GM23338 (cell line): Measurements from ENCODE around the gene SLC25A13. TPM values are rescaled to one million over a fixed set of nuclear protein-coding genes. Genes with fewer than 3 reads are reported as not detected.

Experiments
- ATAC-seq: fragments of 200-7000 bp; cut with Tn5 transposase; 3 replicates; pipeline ENCODE4 v1.9.1; 2020
- DNase-seq: peaks from one replicate; pipeline ENCODE4 v3.0.0-alpha.2; 2015; ENCODE audit warnings: low spot score
- H2AFZ ChIP-seq: fragments of 200-600 bp; sonication (generic); 2 replicates; pipeline ENCODE4 v1.8.0; 2016; ENCODE audit warnings: antibody characterized with exemption, mild to moderate bottlenecking, moderate library complexity
- H3F3A ChIP-seq: fragments of 200-600 bp; sonication (generic); replicated peaks from 2 replicates; pipeline ENCODE4 v1.8.0; 2017; ENCODE audit warnings: antibody characterized with exemption, mixed run types, low read depth
- H3K27ac ChIP-seq: fragments of 200-600 bp; sonication (generic); 2 replicates; pipeline ENCODE4 v1.6.1; 2016; ENCODE audit warnings: low read depth
- H3K27me3 ChIP-seq: fragments of 200-600 bp; sonication (generic); 2 replicates; pipeline ENCODE4 v1.8.0; 2016; ENCODE audit warnings: mild to moderate bottlenecking, mixed run types, moderate library complexity; ENCODE audit not compliant: insufficient read depth
- H3K36me3 ChIP-seq: fragments of 200-600 bp; sonication (generic); 2 replicates; pipeline ENCODE4 v1.8.0; 2016; ENCODE audit warnings: mild to moderate bottlenecking; ENCODE audit not compliant: insufficient read depth
- H3K4me1 ChIP-seq: fragments of 200-600 bp; sonication (generic); 2 replicates; pipeline ENCODE4 v1.8.0; 2016; ENCODE audit warnings: mild to moderate bottlenecking, moderate library complexity; ENCODE audit not compliant: insufficient read depth
- H3K4me2 ChIP-seq: fragments of 200-600 bp; sonication (generic); 2 replicates; pipeline ENCODE4 v1.7.1; 2017; ENCODE audit warnings: mixed run types
- H3K4me3 ChIP-seq: fragments of 200-600 bp; sonication (generic); 2 replicates; pipeline ENCODE4 v1.6.1; 2016; ENCODE audit warnings: mixed run types
- H3K79me2 ChIP-seq: fragments of 200-600 bp; sonication (generic); replicated peaks from 2 replicates; pipeline ENCODE4 v1.8.0; 2017; ENCODE audit warnings: mild to moderate bottlenecking; ENCODE audit not compliant: insufficient read depth
- H3K9me2 ChIP-seq: fragments of 200-600 bp; sonication (generic); 2 replicates; pipeline ENCODE4 v1.8.0; 2017; ENCODE audit not compliant: insufficient read depth
- H4K20me1 ChIP-seq: fragments of 200-600 bp; sonication (generic); replicated peaks from 2 replicates; pipeline ENCODE4 v1.8.0; 2017; ENCODE audit warnings: mild to moderate bottlenecking; ENCODE audit not compliant: insufficient read depth
- H3K27ac Mint-ChIP-seq: 2 replicates; pipeline ENCODE4 v1.8.0; 2020; ENCODE audit warnings: inconsistent platforms, mild to moderate bottlenecking, moderate library complexity, mixed read lengths
- H3K27me3 Mint-ChIP-seq: 3 replicates; pipeline ENCODE4 v1.8.0; 2022; ENCODE audit warnings: low read depth, mild to moderate bottlenecking, moderate library complexity, mixed read lengths, inconsistent platforms; ENCODE audit not compliant: insufficient read depth, poor library complexity
- H3K36me3 Mint-ChIP-seq: 3 replicates; pipeline ENCODE4 v1.8.0; 2021; ENCODE audit warnings: low read depth, mild to moderate bottlenecking, inconsistent platforms, moderate library complexity, mixed read lengths
- H3K4me1 Mint-ChIP-seq: 3 replicates; pipeline ENCODE4 v1.8.0; 2020; ENCODE audit warnings: mild to moderate bottlenecking, inconsistent platforms, mixed read lengths
- H3K4me3 Mint-ChIP-seq: 3 replicates; pipeline ENCODE4 v1.8.0; 2021; ENCODE audit warnings: moderate library complexity, mild to moderate bottlenecking, inconsistent platforms, mixed read lengths
- H3K9me3 Mint-ChIP-seq: 3 replicates; pipeline ENCODE4 v1.8.0; 2020; ENCODE audit warnings: moderate library complexity, mild to moderate bottlenecking, inconsistent platforms, mixed read lengths
- CREB1 ChIP-seq: fragments of 250-450 bp; sonication (Bioruptor Pico); IDR thresholded peaks from 2 replicates; pipeline ENCODE4 v1.5.0; 2020; ENCODE audit warnings: low read depth, mild to moderate bottlenecking, moderate library complexity
- ETS1 ChIP-seq: IDR thresholded peaks from 2 replicates; pipeline ENCODE4 v1.6.1; 2016; ENCODE audit warnings: antibody characterized with exemption
- EZH2 ChIP-seq: fragments of 200-600 bp; sonication (generic); IDR thresholded peaks from one replicate; pipeline ENCODE4 v1.8.0; 2017; ENCODE audit warnings: antibody characterized with exemption, mild to moderate bottlenecking, low read depth; ENCODE audit not compliant: unreplicated experiment
- EZH2phosphoT487 ChIP-seq: fragments of 200-600 bp; sonication (generic); IDR thresholded peaks from one replicate; pipeline ENCODE4 v1.8.1; 2018; ENCODE audit warnings: antibody characterized with exemption; ENCODE audit not compliant: unreplicated experiment
- JUNB ChIP-seq: IDR thresholded peaks from one replicate; pipeline ENCODE4 v1.6.1; 2016; ENCODE audit warnings: antibody characterized with exemption; ENCODE audit not compliant: unreplicated experiment
- NANOG ChIP-seq: IDR thresholded peaks from 2 replicates; pipeline ENCODE4 v1.6.1; 2016; ENCODE audit warnings: antibody characterized with exemption, borderline replicate concordance
- POLR2AphosphoS5 ChIP-seq: IDR thresholded peaks from 2 replicates; pipeline ENCODE4 v1.6.1; 2016; ENCODE audit warnings: antibody characterized with exemption, low read depth
- STAT1 ChIP-seq: IDR thresholded peaks from one replicate; pipeline ENCODE4 v1.6.1; 2016; ENCODE audit warnings: antibody characterized with exemption; ENCODE audit not compliant: unreplicated experiment
- ZNF114 ChIP-seq: fragments of 250-450 bp; sonication (Bioruptor Pico); IDR thresholded peaks from 2 replicates; pipeline ENCODE4 v1.5.0; 2020; ENCODE audit warnings: mild to moderate bottlenecking, moderate library complexity
- ZNF331 ChIP-seq: fragments of 250-450 bp; sonication (Bioruptor Pico); IDR thresholded peaks from 2 replicates; pipeline ENCODE4 v1.5.0; 2020; ENCODE audit warnings: low read depth, mild to moderate bottlenecking, moderate library complexity
- ZNF462 ChIP-seq: fragments of 250-450 bp; sonication (Bioruptor Pico); IDR thresholded peaks from 2 replicates; pipeline ENCODE4 v1.5.0; 2020; ENCODE audit warnings: mild to moderate bottlenecking, moderate library complexity
- polyA plus RNA-seq: library from polyadenylated mRNA; unstranded; fragments of >200 nt; fragmentation: Nextera tagmentation; extraction: Ambion mirVana; gene quantifications from 2 replicates; pipeline ENCODE4 v1.2.1, GENCODE V29; 2016
- total RNA-seq: library from RNA; depleted of rRNA; stranded (reverse); fragments of >200 nt; shearing (Covaris generic); gene quantifications from 2 replicates; pipeline ENCODE4 v1.2.3, GENCODE V29; 2014

SLC25A13 gene
- total and polyA plus RNA-seq, 2 experiments from 2014 or later = 51.1 to 84.6 TPM

- ATAC-seq (no peak), DNase-seq (no peak)
- Histone ChIP-seq H3K79me2 (no peaks in the 10 kb centered on the region), H3K9me2 (no peaks in the 10 kb centered on the region), H3K27me3 (no peaks in the 10 kb centered on the region), H3K4me3 (no peak overlapping the region), H4K20me1 (peaks cover 13% of the 10 kb centered on the region; the same call in 1 of the 2 replicates), H2AFZ (no peak overlapping the region), H3K36me3 (no peaks in the 10 kb centered on the region), H3K4me1 (peaks cover 9% of the 10 kb centered on the region), H3K4me2 (no peak overlapping the region), H3K27ac (no peak overlapping the region), H3F3A (no peaks in the 10 kb centered on the region)
- H3K4me3 Mint-ChIP-seq = no peak overlapping the region
- H3K36me3 Mint-ChIP-seq = peaks cover 3% of the 10 kb centered on the region; the same call in 1 of the 3 replicates
- H3K4me1 Mint-ChIP-seq = peaks cover 15% of the 10 kb centered on the region
- H3K27me3 Mint-ChIP-seq = no peaks in the 10 kb centered on the region
- no peaks in the 10 kb centered on the region for H3K9me3 Mint-ChIP-seq
- no peak overlapping the region for H3K27ac Mint-ChIP-seq
- TF ChIP-seq ZNF462 (CRISPR knock-in tag) (no peak), STAT1 (no peak), POLR2AphosphoS5 (no peak), EZH2phosphoT487 (no peak), EZH2 (no peak), NANOG (no peak), JUNB (no peak), CREB1 (no peak), ZNF114 (CRISPR knock-in tag) (no peak), ETS1 (no peak), ZNF331 (CRISPR knock-in tag) (no peak)
Measured at GRCh38 chr7:96169439-96169838, 152.5 kb downstream of the SLC25A13 start.
